Gastrocnemius medialis (tissue), 4 donors: ENCODE data around the gene GMPR2. TPM values are rescaled to one million over a fixed set of nuclear protein-coding genes. Genes with fewer than 3 reads are reported as not detected.

Experiments used
- ATAC-seq, 2 donors: fragments of 150-250 bp; one replicate each; pipeline ENCODE4 v1.9.1; 2016
- DNase-seq, 2 donors: peaks; one replicate each; pipeline ENCODE4 v3.0.0-alpha.2; 2019
- H3K27ac ChIP-seq, 4 donors: fragments of 200-600 bp; sonication (generic); 1 replicate in 1 of 4; 2 replicates in 3 of 4; pipeline ENCODE4 v1.5.1; 2016 to 2018; ENCODE audit warnings: mild to moderate bottlenecking in 2 of 4, moderate library complexity in 1 of 4
- H3K27me3 ChIP-seq, 3 donors: fragments of 200-600 bp; sonication (generic) in 2 of 3; 1 replicate in 1 of 3; 2 replicates in 2 of 3; pipeline versions ENCODE4 v1.5.1 to v1.6.0; 2016 to 2019; ENCODE audit warnings: mild to moderate bottlenecking in 1 of 3, moderate library complexity in 1 of 3
- H3K36me3 ChIP-seq, 2 donors: fragments of 200-600 bp; sonication (generic) in 1 of 2; one replicate each; pipeline ENCODE4 v1.5.1; 2017 to 2018
- H3K4me1 ChIP-seq, 2 donors: fragments of 200-600 bp; sonication (generic) in 1 of 2; one replicate each; pipeline ENCODE4 v1.5.1; 2016 to 2017; ENCODE audit warnings: mild to moderate bottlenecking in 2 of 2
- H3K4me3 ChIP-seq, 4 donors: fragments of 200-600 bp; sonication (generic) in 3 of 4; 1 replicate in 1 of 4; 2 replicates in 3 of 4; pipeline ENCODE4 v1.5.1; 2016 to 2019; ENCODE audit warnings: mild to moderate bottlenecking in 2 of 4
- H3K9me3 ChIP-seq, 3 donors: fragments of 200-600 bp; sonication (generic) in 2 of 3; 1 replicate in 1 of 3; 2 replicates in 2 of 3; pipeline ENCODE4 v1.5.1; 2016 to 2019
- POLR2A ChIP-seq, 2 donors: fragments of 450-650 bp; IDR thresholded peaks; one replicate each; pipeline ENCODE4 v1.6.1; 2017; ENCODE audit warnings: antibody characterized with exemption in 2 of 2, mild to moderate bottlenecking in 2 of 2, moderate library complexity in 2 of 2
- in situ Hi-C, 4 donors: fragments of 200-750 bp; cut with MboI; loops; one replicate each; pipeline versions ENCODE4 v1.15.0 to v1.8.0; 2017; ENCODE audit warnings: low sequenced_read_pairs in 4 of 4
- intact Hi-C: fragments of 100-400 bp; cut with DNase I; formaldehyde crosslinking; loops from one replicate; pipeline ENCODE4 v1.15.1; 2023; ENCODE audit warnings: low total_unique reads
- total RNA-seq, 4 donors: library from RNA; depleted of rRNA; stranded (reverse); fragments of >200 nt; gene quantifications; one replicate each; pipeline versions ENCODE4 v1.1.0 to v1.2.3, GENCODE V29; 2016
- TF ChIP-seq, protein P1 (sequence below), 5 experiments: fragments of 450-650 bp in 3 of 5; fragments of 200-600 bp in 2 of 5; sonication (generic) in 2 of 5; IDR thresholded peaks in 4 of 5; conservative IDR thresholded peaks in 1 of 5; 1 replicate in 4 of 5; 2 replicates in 1 of 5; pipeline ENCODE4 v1.5.1; 2016 to 2019; ENCODE audit warnings: antibody characterized with exemption in 5 of 5, mild to moderate bottlenecking in 3 of 5, moderate library complexity in 3 of 5

GMPR2 gene
- total RNA-seq, 4 donors from 2014 or later, result 15.4 to 44.8 (median 27.4) TPM

GRCh38 chr14:24255931-24256711 lies 23.4 kb downstream of the GMPR2 start:
- TF ChIP-seq, protein P1, sequence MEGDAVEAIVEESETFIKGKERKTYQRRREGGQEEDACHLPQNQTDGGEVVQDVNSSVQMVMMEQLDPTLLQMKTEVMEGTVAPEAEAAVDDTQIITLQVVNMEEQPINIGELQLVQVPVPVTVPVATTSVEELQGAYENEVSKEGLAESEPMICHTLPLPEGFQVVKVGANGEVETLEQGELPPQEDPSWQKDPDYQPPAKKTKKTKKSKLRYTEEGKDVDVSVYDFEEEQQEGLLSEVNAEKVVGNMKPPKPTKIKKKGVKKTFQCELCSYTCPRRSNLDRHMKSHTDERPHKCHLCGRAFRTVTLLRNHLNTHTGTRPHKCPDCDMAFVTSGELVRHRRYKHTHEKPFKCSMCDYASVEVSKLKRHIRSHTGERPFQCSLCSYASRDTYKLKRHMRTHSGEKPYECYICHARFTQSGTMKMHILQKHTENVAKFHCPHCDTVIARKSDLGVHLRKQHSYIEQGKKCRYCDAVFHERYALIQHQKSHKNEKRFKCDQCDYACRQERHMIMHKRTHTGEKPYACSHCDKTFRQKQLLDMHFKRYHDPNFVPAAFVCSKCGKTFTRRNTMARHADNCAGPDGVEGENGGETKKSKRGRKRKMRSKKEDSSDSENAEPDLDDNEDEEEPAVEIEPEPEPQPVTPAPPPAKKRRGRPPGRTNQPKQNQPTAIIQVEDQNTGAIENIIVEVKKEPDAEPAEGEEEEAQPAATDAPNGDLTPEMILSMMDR (IDR thresholded peaks at IDR 0.05 in 4 of 5, conservative IDR thresholded peaks at IDR 0.05 in 1 of 5), result no peak
- TF ChIP-seq POLR2A (IDR thresholded peaks at IDR 0.05), result no peak
- intact Hi-C loops (no loop called here), in situ Hi-C loops (no loop called here)

DNA sequence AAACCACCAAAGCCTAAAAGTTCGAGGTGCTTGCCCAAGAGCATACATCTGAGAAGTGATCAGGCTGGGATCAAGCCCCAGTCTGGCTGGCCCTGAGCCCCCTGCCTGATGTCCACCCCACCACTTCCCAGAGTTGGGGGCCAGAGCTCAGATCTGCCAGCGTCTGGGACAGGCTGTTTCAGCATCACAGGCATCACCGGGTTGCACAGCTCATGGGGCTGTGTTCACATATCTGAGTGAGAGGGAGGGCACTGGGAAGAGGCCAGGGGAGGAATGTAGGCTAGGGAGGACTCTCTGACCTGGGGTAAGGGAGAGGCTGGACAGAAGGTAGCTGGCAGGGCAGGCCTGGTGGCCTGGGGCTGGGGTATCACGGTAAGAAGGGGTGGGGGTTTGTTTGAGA lies 24.2 kb downstream of the GMPR2 start:
- no peaks in the 10 kb centered on the region for H3K27me3 ChIP-seq
- intact Hi-C loops, result no loop called here

More at GRCh38 chr14:24255931-24256711, 23.4 kb downstream of the GMPR2 start:
- DNase-seq, result no peak
- H3K9me3 ChIP-seq, result no peaks in the 10 kb centered on the region
- H3K36me3 ChIP-seq, result no peaks in the 10 kb centered on the region
- H3K27me3 ChIP-seq, result no peaks in the 10 kb centered on the region
- no peak overlapping the region for H3K27ac ChIP-seq
- no peaks in the 10 kb centered on the region for H3K4me1 ChIP-seq
- no peak for ATAC-seq
- H3K4me3 ChIP-seq, result no peak overlapping the region

GRCh38 chr14:24258119-24258518 lies 25.4 kb downstream of the GMPR2 start:
- in situ Hi-C loops, result no loop called here
- H3K9me3 ChIP-seq, result no peaks in the 10 kb centered on the region
- H3K4me3 ChIP-seq, result no peak overlapping the region
- ATAC-seq (no peak), DNase-seq (no peak)
- intact Hi-C loops, result no loop called here
- H3K27ac ChIP-seq, result no peak overlapping the region
- no peak for TF ChIP-seq POLR2A (IDR thresholded peaks at IDR 0.05)
- TF ChIP-seq, protein P1 (IDR thresholded peaks at IDR 0.05 in 4 of 5, conservative IDR thresholded peaks at IDR 0.05 in 1 of 5), result no peak
- no peaks in the 10 kb centered on the region for H3K36me3 ChIP-seq
- H3K4me1 ChIP-seq, result no peaks in the 10 kb centered on the region
- no peaks in the 10 kb centered on the region for H3K27me3 ChIP-seq

More for the DNA sequence above, 24.2 kb downstream of the GMPR2 start:
- Histone ChIP-seq H3K9me3 (no peaks in the 10 kb centered on the region), H3K4me1 (no peaks in the 10 kb centered on the region), H3K4me3 (no peak overlapping the region), H3K36me3 (no peaks in the 10 kb centered on the region), H3K27ac (no peak overlapping the region)
- in situ Hi-C loops, result no loop called here
- TF ChIP-seq, protein P1 (IDR thresholded peaks at IDR 0.05 in 4 of 5, conservative IDR thresholded peaks at IDR 0.05 in 1 of 5), result no peak
- TF ChIP-seq POLR2A (IDR thresholded peaks at IDR 0.05), result no peak
- ATAC-seq (no peak), DNase-seq (no peak)

DNA sequence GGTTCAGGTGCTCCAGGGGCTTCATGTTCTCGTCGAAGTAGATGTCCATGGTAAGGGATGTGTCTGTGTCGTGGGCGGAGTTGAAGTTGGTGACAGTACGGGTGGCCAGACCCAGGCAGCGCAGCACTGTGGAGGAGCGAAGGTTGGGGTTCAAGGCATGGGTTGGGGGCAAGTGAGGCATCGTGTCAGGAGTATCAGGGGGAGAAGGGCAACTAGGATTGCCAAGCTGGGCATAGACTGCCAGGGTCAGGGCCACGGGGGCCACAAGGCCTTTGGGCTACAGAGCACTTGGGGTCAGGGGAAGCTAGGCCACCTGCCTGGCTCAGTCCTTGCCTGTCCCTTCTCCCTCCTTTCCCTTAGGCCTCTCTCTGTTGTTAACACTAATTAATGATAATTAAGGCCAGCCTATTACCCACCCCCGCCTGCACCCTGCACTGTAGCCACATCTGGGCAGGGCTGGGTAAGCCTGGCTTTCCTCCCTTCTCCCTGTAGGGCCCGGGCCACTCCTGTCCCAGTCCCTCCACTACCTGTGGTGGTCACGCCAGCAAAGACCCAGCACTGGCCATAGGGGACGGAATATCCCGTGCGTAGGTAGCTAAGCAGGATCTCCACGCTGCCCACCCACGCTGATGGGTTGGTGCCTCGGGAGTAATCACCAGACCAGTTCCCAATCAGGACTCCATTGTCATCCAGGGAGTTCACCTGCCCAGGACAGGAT lies 26.0 kb downstream of the GMPR2 start:
- intact Hi-C loops (no loop called here), in situ Hi-C loops (no loop called here)
- no peaks in the 10 kb centered on the region for H3K9me3 ChIP-seq
- H3K27ac ChIP-seq, result no peak overlapping the region
- ATAC-seq, result no peak
- H3K4me3 ChIP-seq, result no peak overlapping the region
- DNase-seq, result no peak
- H3K4me1 ChIP-seq, result no peaks in the 10 kb centered on the region
- no peaks in the 10 kb centered on the region for H3K36me3 ChIP-seq
- no peak for TF ChIP-seq POLR2A (IDR thresholded peaks at IDR 0.05)
- TF ChIP-seq, protein P1 (IDR thresholded peaks at IDR 0.05 in 4 of 5, conservative IDR thresholded peaks at IDR 0.05 in 1 of 5), result no peak
- no peaks in the 10 kb centered on the region for H3K27me3 ChIP-seq
